ENCODE results near the gene HSD17B12. TPM values are rescaled to one million over a fixed set of nuclear protein-coding genes. Genes with fewer than 3 reads are reported as not detected.

HSD17B12 gene
- total and polyA plus RNA-seq, 2 of the 8 experiments (the other 6 are each of a cell fraction or from before 2014, with no cell fraction given): 46.0 to 121 TPM

- Histone ChIP-seq H3K23me2 (ENCODE audit: low read depth, low read length) (no peaks in the 10 kb centered on the region), H4K20me1 (replicated peaks in 1 of 2; ENCODE audit: control insufficient read depth in 1 of 2, insufficient read depth in 2 of 2, low read length in 2 of 2) (no peaks in the 10 kb centered on the region), H2BK12ac (ENCODE audit: low read depth, low read length) (no peak overlapping the region), H3K4ac (replicated peaks; ENCODE audit: insufficient read length, low read depth, low read length) (no peak overlapping the region), H2AFZ (ENCODE audit: low read length) (no peak overlapping the region), H3K9me3 (ENCODE audit: insufficient read depth in 2 of 2, low read depth in 1 of 2, low read length in 1 of 2) (no peaks in the 10 kb centered on the region), H3K36me3 (ENCODE audit: control insufficient read depth in 2 of 4, insufficient read depth in 4 of 4, low read length in 3 of 4) (peaks cover 0 to 4% (median 0%) of the 10 kb centered on the region in 4 experiments; a peak in 1 of 8 replicates), H3K79me1 (ENCODE audit: low read depth, low read length) (no peaks in the 10 kb centered on the region), H2BK15ac (ENCODE audit: low read length) (no peak overlapping the region), H3K4me2 (ENCODE audit: insufficient read depth in 1 of 2, low read depth in 2 of 2, low read length in 2 of 2) (no peak overlapping the region), H4K8ac (ENCODE audit: extremely low read depth, insufficient read depth, low read length) (no peak overlapping the region), H3K9ac (replicated peaks in 1 of 4; ENCODE audit: extremely low read depth in 1 of 4, low read depth in 3 of 4, low read length in 3 of 4) (no peak overlapping the region), H3K27ac (ENCODE audit: low read depth, low read length) (no peak overlapping the region), H2BK120ac (replicated peaks; ENCODE audit: low read depth, low read length) (no peak overlapping the region), H3K79me2 (ENCODE audit: control insufficient read depth in 1 of 2, insufficient read depth in 2 of 2, low read length in 2 of 2) (no peaks in the 10 kb centered on the region), H2AK5ac (ENCODE audit: low read depth, low read length) (no peak overlapping the region), H2BK20ac (ENCODE audit: low read length) (no peak overlapping the region), H3K14ac (ENCODE audit: insufficient read length) (no peak overlapping the region), H3K56ac (replicated peaks; ENCODE audit: insufficient read length, low read depth, low read length) (no peak overlapping the region), H4K5ac (ENCODE audit: insufficient read length, low read depth, low read length) (no peak overlapping the region), H3K23ac (ENCODE audit: insufficient read length) (no peak overlapping the region), H3K4me1 (replicated peaks in 1 of 4; ENCODE audit: control insufficient read depth in 3 of 4, insufficient read depth in 4 of 4, low read length in 3 of 4) (no peaks in the 10 kb centered on the region), H3K18ac (ENCODE audit: extremely low read depth, low read length) (no peak overlapping the region), H3K4me3 (ENCODE audit: extremely low read depth in 1 of 4, insufficient read depth in 2 of 4, low read depth in 3 of 4, low read length in 4 of 4) (no peak overlapping the region), H4K91ac (replicated peaks; ENCODE audit: insufficient read length, low read length) (no peak overlapping the region), H2BK5ac (ENCODE audit: low read depth, low read length) (no peak overlapping the region), H3K27me3 (replicated peaks in 1 of 4; ENCODE audit: control insufficient read depth in 3 of 4, extremely low read depth in 1 of 4, insufficient read depth in 3 of 4, low read length in 3 of 4) (peaks cover 0 to 1% (median 0%) of the 10 kb centered on the region in 4 experiments; a peak in 1 of 7 replicates)
- CTCF ChIA-PET (ENCODE audit: partially characterized antibody): interaction anchor here (0.7 to 3.9 kb wide), 23 partner anchors 10 to 356 kb away, joined by 3 to 50 read pairs (median 5); no protein-coding TSS in a partner anchor
- POLR2A ChIA-PET (ENCODE audit: partially characterized antibody): interaction anchor here (1.6 kb wide), 1 partner anchor 145 kb away, joined by 3 read pairs; the partner anchor contains the start of gene HSD17B12
- WGBS, 2 experiments (ENCODE audit: extremely low coverage in 1 of 2, insufficient coverage in 1 of 2, insufficient read length in 1 of 2, insufficient replicate concordance in 2 of 2, low coverage in 1 of 2, low lambda C conversion rate in 2 of 2, missing lambda C conversion rate in 1 of 2): 85% methylated on average over 5 of the region's 5 CpGs; no CpG with 5 or more reads in 1 of the 2 experiments
- FAIRE-seq (peak; percentile 77), DNase-seq (ENCODE audit: low read depth in 1 of 2, low spot score in 2 of 2) (no peak)
- TF ChIP-seq, protein P1, sequence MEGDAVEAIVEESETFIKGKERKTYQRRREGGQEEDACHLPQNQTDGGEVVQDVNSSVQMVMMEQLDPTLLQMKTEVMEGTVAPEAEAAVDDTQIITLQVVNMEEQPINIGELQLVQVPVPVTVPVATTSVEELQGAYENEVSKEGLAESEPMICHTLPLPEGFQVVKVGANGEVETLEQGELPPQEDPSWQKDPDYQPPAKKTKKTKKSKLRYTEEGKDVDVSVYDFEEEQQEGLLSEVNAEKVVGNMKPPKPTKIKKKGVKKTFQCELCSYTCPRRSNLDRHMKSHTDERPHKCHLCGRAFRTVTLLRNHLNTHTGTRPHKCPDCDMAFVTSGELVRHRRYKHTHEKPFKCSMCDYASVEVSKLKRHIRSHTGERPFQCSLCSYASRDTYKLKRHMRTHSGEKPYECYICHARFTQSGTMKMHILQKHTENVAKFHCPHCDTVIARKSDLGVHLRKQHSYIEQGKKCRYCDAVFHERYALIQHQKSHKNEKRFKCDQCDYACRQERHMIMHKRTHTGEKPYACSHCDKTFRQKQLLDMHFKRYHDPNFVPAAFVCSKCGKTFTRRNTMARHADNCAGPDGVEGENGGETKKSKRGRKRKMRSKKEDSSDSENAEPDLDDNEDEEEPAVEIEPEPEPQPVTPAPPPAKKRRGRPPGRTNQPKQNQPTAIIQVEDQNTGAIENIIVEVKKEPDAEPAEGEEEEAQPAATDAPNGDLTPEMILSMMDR (IDR thresholded peaks at IDR 0.05; ENCODE audit: control extremely low read depth in 1 of 3, insufficient read depth in 1 of 3, low read depth in 1 of 3, low read length in 3 of 3): peak in 2 of 3 experiments; percentile 49 to 66; a peak in 3 of 4 replicates
- TF ChIP-seq RNF2 (IDR thresholded peaks at IDR 0.05; ENCODE audit: borderline replicate concordance, low read depth, low read length, missing control alignments, poor library complexity, severe bottlenecking): no peak
- TF ChIP-seq RAD21 (IDR thresholded peaks at IDR 0.05 in 1 of 2, conservative IDR thresholded peaks at IDR 0.05 in 1 of 2; ENCODE audit: low read depth in 2 of 2, low read length in 2 of 2): peak; percentile 41 to 53
- no peak for TF ChIP-seq BRCA1 (IDR thresholded peaks at IDR 0.05; ENCODE audit: low read depth, low read length)
- TF ChIP-seq NRF1 (IDR thresholded peaks at IDR 0.05; ENCODE audit: low read depth, low read length): no peak
- no peak for TF ChIP-seq CHD1 (IDR thresholded peaks at IDR 0.05; ENCODE audit: low read depth, low read length)
- no peak for TF ChIP-seq GABPA (IDR thresholded peaks at IDR 0.05; ENCODE audit: borderline replicate concordance, insufficient read depth, low read length)
These were observed 144.8 kb downstream of the HSD17B12 start for GRCh38 chr11:43825217-43825816.

Measured in H1 (cell line).